Activated CD4-positive, alpha-beta T cell treated with anti-CD3 and anti-CD28 coated beads, Interleukin-10, Interleukin-2, amounts not matched to agents 100 ng/mL and 50 ng/mL, durations not matched to agents 16 hours and 8 hours (primary cell): Measurements from ENCODE around the gene PLA2G4E.

Experiments used
- DNase-seq: peaks from one replicate; pipeline ENCODE4 v3.0.0-alpha.2; 2020

The PLA2G4E gene

DNA sequence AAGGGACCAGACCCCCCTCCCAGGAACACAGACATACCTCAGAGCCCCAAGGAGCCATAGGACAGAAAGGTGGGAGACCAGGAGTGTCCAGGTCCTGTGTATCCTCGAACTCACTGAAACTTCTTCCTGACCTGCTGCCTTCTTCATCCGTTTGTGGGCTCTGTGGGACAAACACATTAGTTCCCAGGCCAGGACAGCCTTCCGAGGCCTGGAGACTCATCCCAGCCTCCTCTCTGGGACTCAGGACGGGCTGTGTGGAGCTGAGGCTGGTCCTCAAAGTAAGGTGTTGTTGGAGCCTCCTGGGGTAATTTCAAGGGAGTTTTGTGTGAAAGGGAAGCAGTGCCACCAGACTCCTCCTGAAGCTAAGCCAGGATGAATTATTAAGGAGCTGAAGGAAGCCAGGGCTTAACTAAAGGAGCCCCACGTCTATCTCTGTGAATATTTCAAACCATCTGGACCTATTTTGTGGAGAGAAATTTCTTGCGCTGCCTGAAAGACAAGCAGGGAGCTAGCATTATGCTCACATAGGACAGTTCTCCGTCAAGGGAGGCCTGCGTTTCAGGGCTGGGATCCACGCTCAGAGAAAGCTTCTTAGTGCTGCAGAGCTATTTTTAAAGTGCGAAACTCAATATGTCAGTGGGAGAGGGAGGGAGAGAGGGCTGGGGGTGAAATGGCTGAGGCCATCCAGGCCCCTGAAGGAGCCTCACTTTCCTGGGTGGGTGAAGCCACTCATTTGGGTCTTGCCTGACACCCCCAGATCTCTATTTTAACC, 29.8 kb upstream of the PLA2G4E start:
- no peak for DNase-seq

DNA sequence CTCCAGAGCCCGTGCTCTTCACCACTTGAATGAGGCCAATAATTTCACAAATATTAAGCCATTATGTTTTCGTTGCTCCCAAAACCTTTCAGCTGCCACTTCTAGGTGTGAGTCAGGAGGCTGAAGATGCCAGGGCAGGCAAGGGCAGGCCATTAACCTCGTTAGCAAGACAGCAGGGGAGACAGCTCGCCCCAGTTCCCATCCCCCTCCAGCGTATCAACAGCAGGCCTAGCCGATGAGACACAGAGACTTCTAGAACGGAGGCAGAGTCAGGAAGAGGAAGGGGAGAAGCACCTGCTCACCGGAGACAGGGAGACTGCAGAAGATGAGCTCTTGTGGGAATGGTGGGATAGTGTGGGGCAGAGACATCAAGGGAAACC, 28.0 kb upstream of the PLA2G4E start:
- no peak for DNase-seq

DNA sequence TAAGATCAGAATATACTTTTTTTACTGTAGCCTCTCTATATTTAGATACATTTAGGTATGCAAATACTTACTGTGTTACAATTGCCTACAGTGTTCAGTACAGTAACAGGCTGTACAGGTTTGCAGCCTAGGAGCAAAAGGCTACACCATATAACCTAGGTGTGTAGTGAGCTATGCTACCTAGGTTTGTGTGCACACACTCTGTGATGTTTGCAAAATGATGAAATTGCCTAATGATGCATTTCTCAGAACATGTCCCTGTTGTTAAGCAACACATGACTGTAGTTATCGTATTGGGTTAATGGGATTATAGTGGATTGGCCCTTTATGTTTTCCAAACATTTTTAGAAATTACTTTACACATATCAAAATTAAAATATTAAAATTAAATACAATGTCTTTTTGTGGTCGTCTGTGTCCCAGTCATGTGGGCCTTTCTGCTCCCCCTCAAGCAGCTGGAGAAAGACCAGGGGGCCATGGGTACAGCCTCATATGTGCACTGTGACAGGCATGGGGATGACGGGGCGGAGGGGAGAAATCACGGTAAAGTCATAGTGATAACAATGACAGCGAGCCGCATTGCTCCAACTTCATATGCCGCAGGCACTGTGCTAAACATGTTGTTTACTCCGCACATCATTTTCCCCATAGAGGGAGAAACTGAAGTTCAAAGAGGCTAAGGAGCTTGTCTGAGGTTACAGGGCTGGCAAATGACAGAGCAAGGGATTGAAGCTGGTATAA, 27.4 kb upstream of the PLA2G4E start:
- no peak for DNase-seq

DNA sequence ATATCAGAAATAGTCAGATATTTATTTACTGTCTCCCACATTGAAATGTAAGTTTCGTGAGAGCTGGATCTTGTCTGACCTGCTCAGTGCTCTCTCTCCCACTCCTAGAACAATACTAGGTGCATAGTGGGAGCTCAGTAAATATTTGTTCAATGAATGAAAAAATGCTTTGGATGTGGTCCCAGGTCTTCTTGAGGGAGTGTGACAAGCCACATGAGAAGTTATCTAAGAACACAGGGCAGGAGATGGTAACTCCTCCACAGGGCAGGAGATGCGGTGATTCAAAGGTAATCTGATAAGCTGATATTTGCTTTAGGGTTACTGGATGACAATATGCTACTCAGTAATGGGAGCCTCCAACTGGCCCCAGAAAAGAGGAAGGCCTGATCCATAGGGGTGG, 25.8 kb upstream of the PLA2G4E start:
- no peak for DNase-seq

DNA sequence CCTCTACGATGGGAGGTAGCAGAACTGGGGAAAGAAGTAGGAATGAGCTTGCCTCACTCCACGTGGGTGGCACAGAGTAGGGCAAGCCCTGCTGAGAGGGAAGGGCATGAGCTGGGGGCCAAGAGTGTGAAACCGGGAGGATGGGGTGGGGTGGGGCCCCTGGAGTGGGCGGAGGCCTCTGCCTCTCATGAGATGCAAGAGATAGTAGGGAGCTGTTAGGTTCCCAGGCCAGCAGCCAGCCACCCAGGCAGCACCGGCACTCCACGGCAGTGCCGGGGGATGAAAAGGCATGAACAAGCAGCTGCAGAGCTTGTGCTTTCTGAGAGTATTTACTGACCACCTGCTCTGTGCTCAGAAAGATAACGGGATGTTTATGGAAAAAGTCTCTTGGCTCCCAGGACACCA, 24.4 kb upstream of the PLA2G4E start:
- DNase-seq, result no peak

DNA sequence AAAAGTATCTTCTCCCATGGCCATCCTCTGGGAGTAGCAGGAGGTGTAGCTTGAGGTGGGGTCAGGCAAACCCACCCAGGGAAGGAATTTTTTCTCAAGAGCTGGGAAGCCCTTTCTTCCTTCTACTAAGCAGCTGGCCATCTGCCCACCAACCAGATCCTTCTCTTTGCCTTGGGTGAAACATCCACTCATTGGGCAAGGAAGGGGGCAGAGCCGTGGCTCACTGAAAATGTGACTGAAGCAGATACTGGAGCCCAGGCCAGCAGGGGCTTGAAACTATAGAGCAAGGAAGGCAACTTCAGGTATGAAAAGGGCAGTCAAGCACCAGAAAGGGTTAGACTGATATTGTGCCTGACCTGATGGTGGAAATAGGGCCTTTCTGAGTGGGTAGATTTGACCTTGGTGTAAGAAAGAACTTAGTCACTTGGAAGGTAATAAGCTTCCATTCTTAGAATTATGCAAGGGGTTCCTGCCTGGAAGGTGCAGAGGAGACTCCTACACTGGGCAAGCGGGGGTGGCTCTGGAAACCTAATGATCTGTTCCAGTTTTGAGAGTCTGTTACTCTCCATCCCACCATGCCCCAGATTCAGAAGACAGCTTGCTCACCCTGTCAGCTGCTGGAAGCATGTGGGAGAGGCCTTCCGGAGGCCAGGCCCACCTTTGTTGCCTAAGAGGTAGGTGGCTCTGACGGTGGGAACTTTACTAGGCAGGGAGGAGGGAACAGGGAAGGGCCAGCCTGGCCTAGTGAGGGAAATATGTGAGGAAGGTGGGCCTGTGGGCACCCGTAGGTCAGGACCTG, 22.0 kb upstream of the PLA2G4E start:
- DNase-seq, result no peak

DNA sequence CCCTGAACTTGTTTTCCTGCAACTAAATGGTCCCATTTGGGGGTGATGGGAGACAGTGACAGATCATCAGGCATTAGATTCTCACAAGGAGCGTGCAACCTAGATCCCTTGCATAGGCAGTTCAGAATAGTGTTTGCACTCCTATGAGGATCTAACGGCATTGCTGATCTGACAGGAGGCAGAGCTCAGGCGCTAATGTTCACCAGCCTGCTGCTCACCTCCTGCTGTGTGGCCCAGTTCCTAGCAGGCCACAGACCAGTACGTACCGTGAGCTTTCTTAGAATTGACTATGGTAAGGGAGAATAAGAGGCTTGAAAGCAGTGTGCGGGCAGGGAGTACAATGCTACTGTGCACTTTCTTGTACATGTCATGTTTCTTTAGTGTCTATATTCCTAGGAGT, 17.6 kb upstream of the PLA2G4E start:
- DNase-seq, result no peak

DNA sequence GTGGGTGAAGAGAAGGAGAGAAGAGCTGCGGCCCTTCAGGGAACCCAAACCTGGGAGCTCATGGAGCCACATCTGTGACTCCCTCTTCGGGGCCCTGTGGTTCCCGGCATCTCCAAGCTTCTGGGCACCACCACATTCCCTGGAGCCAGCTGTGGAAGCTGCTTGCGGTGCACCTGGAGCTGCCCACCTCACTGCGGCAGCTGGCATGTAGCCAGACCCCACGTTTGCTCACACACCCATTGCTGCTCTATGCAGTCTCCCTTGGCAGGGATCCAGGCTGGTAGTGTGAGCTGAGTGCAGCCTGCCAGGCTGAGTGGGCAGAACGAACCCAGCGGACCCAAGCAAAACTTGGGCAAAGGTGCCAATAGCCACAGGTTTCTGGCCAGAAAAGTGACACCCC, 16.8 kb upstream of the PLA2G4E start:
- no peak for DNase-seq

DNA sequence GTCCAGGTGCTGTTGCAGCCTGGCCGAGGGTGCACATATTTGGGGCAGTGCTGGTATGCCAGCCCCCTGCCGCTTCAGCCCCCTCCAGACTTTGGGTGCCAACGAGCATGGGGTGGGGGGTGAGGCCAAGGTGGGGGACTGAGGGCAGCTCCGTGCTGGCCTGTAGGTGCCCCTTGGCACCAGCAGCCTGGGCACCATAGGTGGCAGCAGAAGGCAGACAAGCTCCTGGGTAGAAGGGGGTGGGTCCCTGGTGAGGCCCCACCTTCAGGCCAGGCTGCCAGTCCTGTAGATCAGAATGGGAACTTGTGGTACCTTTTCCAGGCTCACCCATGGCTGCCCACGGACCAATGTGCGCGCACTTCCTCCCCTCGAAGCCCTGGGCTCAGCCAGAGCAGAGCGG, 16.1 kb upstream of the PLA2G4E start:
- DNase-seq, result no peak

DNA sequence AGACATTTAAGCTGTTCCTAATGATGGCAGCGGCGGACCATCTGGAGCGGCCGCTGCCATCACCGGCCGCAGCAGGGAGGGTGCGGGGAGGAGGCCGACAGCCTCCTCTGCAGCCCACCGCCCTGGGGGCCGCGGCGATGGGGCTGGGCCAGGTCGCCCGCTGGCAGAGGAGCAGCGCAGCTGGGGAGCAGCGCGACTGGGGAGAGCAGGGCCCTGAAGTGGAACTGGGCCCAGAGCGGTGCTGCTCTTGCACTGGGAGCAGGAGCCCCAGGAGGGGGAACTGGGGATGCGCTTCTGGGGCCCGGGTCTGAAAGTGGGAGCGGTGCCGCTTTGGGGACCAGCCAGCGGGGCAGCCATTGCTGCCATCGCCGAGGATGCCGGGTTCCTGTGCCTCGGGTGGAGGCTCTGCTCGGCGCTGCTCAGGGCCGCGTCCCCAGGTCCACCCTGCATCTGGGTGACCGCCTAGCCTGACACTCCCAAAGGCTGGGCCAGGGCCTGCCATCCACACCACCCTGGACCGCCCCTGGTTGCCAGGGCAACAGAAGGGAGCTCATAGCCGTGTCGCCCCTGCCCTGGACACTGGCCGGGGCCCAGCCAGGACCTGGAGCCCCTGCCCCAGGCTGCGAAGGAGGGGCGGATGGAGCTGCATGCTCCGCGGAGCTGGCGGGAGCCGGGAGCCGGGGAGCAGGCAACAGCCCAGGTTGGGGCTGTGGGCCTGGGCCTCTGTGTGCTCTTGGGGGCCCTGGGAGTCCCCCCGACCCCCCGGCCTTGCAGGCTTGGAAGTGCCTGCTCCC, 15.5 kb upstream of the PLA2G4E start:
- DNase-seq, result no peak

DNA sequence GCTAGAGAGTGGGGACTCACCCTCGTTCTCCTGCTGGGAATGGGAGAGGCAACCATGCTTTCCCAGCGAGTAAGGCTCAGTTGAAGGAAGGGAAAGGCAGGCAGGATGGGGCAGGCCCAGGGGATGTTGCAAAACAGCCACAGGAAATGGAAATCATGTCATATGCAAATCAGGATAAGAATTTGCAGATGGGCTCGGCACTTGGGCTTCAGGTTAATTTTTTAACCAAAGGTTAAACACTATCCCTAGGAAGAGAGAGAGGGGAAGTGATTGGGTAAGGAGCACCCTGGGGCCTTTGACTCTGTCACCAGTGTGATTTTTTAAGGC, 14.6 kb upstream of the PLA2G4E start:
- peak; percentile 20 for DNase-seq

DNA sequence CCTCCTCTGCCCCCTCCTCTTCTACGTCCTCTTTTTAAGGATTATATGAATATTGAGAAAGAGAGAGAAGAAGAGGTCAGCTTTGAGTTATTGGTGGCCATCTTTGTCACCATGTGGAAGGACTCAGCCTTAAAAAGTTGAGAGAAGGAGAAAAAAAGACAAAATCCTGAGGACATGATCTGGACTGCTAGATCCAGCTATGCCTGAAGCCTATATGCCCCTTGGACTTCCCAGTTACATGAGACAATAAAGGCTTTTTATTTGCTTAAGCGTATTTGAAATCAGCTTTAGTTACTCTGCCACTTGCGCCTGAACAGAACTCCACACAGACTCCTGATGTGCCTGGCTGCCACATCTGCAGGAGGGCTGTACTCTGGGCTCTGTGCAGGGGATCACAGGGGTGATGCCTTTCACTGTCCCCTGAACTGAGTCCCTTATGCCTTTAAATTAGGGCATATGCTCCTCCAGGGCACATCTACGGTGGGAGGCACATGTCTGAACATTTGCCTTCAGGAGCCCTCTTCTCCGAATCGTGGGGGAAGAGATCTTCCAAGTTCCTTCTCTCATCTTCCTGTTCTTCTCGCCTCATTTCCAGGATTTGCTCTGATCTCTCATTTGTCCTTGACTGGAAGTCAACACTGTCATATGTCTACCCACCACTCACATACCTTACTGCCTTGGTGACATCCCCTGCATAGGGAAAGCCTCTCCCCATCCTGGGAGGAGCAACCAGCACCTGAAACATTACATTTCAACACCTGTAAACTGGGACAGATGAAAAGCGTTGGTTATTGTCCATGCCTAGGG, 14.0 kb upstream of the PLA2G4E start:
- DNase-seq, result no peak

DNA sequence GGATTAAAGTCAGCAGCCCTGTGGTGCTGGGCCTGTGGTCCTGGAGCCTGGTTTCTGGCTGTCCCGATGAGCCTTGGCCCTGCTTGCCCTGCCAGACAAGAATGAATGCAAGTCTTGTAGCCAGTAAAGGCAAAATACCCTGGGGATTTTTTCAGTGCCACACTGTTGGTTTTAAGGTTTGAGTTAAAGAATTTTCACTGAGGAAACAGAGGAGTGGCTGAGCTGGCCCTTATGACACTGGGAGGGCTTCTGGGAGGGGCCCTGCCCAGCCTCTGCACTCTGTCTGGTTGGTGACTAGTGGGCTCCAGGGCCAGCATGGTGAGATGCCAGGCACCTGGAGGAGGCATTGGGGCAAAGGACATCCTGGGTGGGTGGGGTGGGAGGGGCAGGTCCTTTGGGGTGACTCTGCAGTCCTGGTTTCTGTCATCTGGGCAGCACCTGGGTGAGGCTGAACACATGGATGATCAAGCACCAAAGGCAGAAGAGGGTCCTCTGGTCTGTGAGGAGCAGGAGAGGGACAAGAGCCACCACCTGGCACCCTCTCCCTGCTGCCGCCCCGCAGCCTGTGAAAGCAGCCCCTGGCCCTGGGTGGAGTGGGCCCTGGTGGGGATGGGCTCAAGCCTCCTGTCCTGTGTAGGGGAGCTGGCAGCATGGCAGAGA, 12.5 kb upstream of the PLA2G4E start:
- no peak for DNase-seq

DNA sequence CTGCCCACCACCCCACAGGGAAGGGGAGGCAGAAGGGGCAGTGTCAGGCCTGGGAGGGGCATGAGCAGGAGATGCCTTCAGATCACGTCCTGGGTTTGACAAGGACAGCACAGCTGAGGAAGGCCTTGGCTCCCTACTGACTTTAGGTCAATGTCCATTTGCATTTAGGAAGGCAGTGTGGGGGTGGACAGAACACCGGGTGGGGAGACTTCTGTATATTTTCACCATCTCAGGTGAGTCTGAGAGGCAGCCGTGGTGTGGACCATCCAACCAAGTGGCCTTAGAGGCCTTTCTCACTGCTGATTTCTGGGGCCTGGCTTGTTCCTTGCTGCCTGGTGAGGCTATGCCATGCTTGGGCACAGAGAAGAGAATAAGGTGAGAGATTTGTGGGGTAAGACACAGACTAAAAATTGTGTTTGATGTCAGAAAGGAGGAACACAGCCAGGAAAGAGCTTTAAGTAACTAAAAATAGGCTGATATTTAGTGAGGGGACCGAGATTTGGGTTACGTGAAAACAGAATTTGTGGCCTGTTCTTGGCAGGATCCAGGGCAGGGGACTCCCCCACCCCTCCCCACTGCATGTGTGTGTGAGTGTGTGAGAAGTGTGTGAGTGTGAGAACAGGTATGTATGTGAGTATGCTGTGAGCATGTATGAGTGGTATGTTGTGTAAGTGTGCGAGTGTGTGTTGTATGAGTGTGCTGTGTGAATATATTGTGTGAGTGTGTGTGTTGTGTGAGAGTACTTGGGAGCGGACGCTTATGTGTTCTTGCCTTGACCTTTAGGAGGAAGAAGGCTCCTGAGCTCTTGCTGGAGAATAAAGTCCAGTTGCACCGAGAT, 11.8 kb upstream of the PLA2G4E start:
- DNase-seq, result no peak

DNA sequence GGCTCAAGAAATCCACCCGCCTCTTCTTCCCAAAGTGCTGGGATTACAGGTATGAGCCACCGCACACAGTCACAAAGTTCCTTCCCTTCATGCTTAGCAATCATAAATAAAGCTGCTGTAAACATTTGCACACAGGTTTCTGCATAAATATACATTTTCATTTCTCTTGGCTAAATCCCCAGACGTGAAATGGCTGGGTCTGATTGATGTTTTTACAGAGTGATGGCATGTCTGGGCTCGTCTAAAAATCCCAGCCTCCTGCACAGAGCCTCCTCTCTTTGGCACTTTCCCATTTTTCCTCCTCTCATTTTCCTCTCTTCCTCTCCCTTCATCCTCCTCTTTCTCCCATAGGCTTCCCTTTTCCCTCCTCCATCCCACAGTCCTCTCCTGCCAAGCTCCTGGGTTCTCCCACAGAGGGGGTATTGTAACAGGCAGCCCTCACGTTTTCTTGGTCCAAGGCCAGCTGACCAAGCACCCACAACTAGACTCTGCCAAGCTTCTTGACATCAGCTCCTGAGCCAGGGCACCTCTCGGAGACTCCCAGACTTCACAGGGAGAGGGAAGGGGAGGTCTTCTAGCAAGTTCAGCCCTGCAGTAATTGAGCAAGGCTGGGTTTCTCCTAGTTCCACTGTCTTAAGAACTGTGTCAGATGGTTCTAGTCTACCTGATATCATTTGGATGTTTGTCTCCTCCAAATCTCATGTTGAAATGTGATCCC, 10.5 kb upstream of the PLA2G4E start:
- DNase-seq, result no peak

DNA sequence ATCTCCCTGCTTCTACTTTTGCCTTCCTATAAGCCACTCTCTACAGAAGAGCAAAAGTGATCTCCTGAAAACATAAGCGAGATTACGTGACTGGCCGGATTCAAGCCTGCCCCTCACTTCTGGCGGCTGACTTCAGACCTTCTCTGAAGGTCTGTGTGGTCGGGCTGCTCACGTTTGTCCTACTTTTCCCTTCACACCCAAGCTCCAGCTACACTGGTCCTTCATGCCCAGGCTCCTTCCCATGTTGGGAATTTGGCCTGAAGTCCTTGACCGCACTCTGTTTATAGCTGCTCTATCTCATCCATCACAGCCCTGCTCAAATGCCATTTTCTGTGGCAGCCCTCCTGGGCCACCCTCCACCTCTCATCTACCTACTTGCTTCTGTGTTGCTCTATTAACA, 6.7 kb upstream of the PLA2G4E start:
- DNase-seq, result no peak

DNA sequence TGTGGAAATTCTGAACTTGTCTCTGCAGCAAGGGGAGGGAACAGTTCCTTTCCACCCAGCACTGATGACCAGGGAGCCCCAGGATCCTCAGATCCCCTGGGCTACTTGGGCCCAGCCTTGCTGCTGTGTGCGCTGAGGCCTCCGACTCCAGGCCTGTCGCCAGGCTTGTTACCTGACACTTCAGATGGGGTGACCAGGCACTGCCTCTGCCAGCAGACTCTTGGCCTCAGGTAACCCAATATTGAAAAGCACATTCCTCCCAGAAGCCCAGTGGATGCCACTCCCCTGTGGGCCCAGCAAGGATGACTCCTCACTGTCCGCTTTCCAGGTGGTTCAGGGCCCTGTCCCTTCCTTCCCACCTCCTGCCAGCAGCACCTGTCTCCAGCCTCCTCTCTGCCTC, 3.5 kb upstream of the PLA2G4E start:
- no peak for DNase-seq

DNA sequence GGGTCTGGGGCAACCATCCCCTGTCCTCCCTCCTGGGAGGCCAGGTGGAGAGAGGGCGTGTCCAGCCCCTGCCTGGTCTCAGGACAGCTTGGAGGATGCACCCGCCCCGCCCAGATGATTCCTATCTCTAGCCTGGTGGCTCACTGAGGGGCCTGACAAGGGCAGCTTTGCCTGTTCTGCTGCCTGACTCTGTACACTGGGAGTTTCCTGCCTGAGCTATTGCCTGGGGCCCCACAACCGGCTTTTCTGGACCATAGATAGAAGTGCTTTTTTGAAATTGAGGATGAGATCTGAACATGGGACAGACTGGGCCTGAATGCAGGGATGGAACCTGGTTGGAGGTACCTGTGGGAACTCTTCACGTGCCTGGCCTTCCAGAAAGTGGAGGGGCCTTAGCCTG, 751 bp upstream of the PLA2G4E start:
- DNase-seq, result no peak

DNA sequence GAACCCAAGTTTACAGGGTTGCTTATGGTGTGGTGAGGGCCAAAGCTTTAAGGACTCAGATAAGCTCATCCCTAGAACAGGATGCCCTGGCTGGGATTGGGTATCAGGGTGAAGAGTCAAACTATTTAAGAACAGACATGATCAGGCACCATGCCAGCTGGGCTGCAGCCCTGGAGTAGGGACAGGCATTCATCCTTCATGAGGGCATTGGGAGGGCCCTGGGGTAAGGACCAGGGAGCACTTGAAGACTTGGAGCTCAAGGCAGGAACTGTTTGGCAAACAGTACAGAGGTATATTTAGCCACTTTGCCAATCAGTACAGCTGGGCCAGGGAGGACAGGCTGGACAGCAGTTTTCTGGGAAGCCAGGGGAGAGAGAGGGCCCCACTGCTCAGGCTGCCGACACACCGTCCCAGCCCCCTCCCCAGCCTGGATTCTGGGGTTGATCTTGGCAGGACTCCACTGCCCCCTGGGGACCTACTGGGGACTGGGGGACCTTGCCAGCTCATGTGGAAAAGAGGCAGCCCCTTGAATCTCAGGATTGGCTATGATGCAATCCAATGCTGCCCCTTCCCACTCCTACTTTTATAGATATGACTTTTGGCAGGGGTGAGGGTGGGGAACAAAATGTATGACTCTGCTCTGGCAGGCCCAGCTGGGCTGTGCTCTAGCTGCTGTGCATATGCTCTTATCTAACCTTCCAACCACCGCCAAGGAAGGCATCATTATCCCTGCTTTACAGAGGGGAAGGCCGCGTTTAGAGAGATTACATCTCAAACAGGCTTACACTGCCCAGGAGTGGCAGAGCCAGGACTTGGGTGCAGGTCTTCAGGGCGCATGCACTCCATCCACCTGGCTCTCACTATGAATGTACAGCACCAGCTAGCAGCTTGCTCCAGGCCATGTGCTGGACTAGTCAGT, 2.3 kb downstream of the PLA2G4E start:
- no peak for DNase-seq
